ENCODE results near the gene SLC22A7.

DNA sequence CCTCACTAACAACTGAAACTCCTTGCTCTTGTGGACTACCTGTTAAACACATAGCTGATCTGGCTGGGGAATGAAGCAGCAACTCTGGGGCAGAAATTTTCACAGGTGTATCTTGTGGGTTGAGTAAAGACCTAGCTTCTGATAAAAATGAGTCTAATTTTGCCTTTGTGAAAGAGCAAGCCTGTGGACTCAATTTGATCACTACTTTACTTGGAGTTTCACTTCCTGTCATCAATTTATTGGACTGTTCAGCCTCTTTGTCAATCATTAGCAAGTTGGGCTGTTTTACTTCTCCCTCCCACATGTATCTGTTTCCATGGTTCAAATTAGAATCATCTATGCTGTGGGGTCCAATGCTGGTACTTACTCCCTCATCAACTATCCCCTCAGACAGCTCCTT, 40.2 kb downstream of the SLC22A7 start:
- TF ChIP-seq, protein P1, sequence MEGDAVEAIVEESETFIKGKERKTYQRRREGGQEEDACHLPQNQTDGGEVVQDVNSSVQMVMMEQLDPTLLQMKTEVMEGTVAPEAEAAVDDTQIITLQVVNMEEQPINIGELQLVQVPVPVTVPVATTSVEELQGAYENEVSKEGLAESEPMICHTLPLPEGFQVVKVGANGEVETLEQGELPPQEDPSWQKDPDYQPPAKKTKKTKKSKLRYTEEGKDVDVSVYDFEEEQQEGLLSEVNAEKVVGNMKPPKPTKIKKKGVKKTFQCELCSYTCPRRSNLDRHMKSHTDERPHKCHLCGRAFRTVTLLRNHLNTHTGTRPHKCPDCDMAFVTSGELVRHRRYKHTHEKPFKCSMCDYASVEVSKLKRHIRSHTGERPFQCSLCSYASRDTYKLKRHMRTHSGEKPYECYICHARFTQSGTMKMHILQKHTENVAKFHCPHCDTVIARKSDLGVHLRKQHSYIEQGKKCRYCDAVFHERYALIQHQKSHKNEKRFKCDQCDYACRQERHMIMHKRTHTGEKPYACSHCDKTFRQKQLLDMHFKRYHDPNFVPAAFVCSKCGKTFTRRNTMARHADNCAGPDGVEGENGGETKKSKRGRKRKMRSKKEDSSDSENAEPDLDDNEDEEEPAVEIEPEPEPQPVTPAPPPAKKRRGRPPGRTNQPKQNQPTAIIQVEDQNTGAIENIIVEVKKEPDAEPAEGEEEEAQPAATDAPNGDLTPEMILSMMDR (IDR thresholded peaks at IDR 0.05) = no peak
- no peak for TF ChIP-seq EZH2 (IDR thresholded peaks at IDR 0.05; ENCODE audit: borderline replicate concordance, insufficient read depth, low read depth, low read length, poor library complexity, severe bottlenecking)

Measured in B cell (primary cell).